GM10847 (cell line): ENCODE data around the gene TRPC4AP.

Experiments
- POLR2A ChIP-seq: IDR thresholded peaks from 2 replicates; pipeline ENCODE4 v1.6.1; 2011; ENCODE audit not compliant: insufficient read length; ENCODE audit errors: extremely low read depth

The TRPC4AP gene

GRCh38 chr20:34983089-34983820, 109.4 kb downstream of the TRPC4AP start:
- no peak for TF ChIP-seq POLR2A

GRCh38 chr20:34982270-34983088, 110.1 kb downstream of the TRPC4AP start:
- TF ChIP-seq POLR2A, result no peak

DNA sequence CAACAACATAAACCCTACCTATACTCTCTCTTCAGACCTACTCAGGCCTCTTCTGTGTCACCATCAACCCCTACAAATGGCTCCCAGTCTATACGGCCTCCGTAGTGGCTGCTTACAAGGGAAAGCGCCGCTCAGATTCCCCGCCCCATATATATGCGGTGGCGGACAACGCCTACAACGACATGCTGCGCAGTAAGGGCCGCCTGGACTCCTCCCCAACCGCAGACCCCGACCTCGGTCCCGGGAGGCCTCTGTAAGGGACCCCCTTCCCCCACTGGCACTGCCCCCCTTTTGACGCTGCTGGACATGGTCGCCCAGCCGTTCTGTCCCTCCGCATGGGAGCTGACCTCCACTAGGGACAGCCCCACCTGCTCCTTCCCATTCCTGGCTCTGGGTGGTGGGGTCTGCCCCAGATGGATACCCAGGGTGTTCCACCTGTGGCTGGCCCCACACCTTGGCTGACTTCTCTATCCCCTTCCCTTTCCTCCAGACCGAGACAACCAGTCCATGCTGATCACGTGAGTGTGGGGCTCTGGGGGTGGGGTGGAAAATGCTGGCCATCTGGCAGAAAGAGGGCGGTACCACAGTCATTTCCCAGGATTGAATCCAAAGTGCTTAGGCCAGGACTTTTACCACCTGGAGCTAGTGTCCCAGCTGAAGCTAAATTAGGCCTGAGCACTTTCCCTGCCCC, 111.9 kb downstream of the TRPC4AP start:
- no peak for TF ChIP-seq POLR2A

DNA sequence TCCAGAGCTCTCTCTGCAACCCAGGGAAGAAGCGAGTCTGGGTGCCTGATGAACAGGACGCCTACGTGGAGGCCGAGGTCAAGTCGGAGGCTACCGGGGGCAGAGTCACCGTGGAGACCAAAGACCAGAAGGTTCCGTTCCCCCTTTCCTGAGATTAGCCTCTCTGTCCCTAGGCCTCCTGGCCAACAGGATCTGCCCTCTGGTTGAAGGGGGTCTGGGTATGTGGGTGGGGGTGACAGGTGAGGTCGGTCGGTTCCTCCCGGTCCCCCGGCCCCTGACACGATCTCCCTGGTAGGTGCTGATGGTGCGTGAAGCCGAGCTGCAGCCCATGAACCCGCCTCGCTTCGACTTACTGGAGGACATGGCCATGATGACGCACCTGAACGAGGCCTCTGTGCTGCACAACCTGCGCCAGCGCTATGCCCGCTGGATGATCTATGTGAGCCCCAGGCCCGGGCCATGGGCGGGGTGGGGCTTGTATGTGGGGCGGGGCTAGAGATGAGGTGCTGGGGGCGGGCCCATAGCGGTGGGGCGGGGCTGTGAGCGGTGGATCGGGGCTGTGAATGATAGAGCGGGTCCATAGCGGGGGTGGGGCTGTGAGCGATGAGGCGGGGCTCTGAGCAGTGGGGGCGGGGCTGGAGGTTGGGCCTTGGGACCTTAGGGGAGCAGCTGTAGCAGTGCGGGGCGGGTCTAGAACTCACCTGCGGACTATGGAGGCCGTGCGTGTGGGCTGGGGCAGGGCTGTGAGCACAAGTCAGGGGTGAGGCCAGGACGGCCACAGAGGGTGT, 113.0 kb downstream of the TRPC4AP start:
- TF ChIP-seq POLR2A, result no peak

DNA sequence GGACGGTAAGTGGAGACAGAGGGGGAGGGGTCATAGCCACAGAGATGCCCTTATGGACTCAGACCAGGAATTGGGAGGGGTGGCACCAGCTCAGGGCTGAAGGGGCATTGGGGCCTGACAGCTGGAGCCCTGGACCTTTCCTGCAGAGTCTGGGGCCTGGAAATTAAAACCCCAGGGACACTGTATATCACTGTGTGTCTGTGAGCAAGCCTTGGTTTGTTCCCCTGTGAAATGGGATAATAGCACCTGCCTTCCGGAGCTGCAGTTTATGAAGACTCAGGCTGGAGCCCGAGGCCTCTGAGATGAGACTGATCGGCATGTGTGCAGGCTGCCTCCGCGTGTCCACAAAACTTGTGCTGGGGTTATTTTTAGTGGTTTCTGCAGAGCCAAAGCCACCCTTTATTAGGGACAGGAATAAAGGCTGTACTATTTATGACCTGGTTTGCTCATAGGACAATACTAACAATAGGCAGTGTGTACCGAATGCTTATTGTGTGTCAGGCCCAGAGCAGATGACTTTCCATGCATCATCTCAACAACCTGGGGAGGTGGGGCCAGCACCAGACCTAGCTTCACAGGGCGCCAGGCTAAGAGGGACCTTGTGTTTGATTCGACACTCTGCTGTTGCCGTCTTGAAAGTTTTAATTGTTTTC, 114.4 kb downstream of the TRPC4AP start:
- TF ChIP-seq POLR2A, result no peak

DNA sequence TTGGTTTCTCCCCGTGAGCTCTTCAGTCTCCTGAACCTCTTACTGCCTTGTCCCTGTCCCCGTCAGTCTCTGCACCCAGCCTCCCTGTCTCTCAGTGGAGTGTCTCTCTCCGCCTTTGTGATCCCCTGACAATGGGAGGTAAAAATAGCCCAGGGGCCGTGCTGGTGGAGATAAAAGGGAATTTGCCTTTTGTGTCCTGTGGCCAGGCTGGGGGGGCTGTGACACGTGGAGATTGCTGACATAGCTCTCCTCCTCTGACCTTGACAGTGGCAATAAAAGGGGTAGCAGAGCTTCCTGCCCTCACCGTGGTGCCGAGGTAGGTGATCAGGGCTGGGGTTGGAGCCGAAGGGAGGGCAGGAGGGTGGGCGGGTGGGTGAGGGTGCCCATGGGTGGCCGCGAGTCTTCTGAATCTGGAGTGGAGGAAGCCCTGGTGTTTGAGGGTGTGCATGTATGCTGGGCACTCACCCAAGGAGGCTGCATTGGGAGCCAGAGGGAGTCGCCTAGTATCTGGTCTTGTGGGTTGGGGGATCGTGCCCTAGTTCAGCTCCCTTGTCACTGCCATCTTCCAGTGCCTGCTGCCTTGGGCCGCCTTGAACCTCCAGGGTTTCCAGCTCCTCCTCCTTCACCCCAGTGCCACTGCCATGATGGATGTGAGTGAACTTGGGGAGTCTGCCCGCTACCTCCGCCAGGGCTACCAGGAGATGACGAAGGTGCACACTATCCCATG, 115.1 kb downstream of the TRPC4AP start:
- TF ChIP-seq POLR2A, result no peak

- no peak for TF ChIP-seq POLR2A
These were observed 116.3 kb downstream of the TRPC4AP start for GRCh38 chr20:34976286-34976685.

- no peak for TF ChIP-seq POLR2A
These were observed 118.4 kb downstream of the TRPC4AP start for GRCh38 chr20:34974246-34974645.

- no peak for TF ChIP-seq POLR2A
These were observed 120.9 kb downstream of the TRPC4AP start for GRCh38 chr20:34971561-34972235.

DNA sequence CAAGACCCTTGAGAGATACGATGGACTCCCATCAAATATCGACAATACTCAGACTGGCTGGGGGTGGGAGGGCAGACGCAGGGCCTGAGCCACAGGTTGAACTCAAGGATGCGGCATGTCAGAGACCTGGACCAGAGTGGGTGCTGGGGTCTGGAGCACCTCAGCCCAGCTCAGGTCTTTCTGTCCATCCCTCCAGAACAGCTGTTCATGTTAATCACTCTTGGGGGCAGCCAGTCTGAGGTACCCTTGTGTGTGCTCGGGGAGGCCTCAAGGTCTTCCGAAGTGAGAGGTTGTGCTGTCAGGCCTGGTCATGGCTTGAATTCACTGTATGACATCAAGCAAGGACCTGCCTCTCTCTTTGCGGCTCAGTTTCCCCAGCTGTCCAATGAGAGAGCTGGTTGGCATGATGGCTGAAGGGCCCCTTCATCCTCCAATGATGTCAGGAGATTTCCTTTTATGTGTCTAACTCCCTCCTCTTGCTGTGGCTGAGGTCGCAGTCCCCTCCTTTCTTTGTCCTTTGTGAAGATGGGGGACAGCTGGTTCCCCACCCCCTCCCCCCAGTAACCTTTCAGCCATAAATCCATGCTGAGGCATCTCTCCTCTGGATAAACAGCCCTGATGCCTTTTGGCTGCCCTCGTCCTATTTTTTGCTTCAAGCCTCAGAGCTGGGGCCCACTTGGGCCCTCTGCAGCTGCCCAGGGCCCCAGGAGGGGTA, 121.6 kb downstream of the TRPC4AP start:
- no peak for TF ChIP-seq POLR2A

GRCh38 chr20:34970193-34970840, 122.3 kb downstream of the TRPC4AP start:
- no peak for TF ChIP-seq POLR2A

GRCh38 chr20:34968042-34968775, 124.4 kb downstream of the TRPC4AP start:
- TF ChIP-seq POLR2A, result no peak
